HG02943 (cell line): ENCODE data around the gene CD70.
"Not testable (repeated sequence)": the region's sequence is repeated elsewhere in the genome, so short reads cannot be mapped to it uniquely, and the experiment has no call there.

ENCODE experiments used
- ATAC-seq: cut with Tn5 transposase; IDR thresholded peaks from one replicate; pipeline ENCODE4 v1.9.1; 2021; ENCODE audit warnings: mild to moderate bottlenecking, low read depth, moderate library complexity; ENCODE audit not compliant: unreplicated experiment

The CD70 gene

GRCh38 chr19:6598254-6598892 lies 7.4 kb upstream of the CD70 start:
- ATAC-seq, result not testable (repeated sequence)

GRCh38 chr19:6597471-6598253 lies 6.7 kb upstream of the CD70 start:
- ATAC-seq, result not testable (repeated sequence)

GRCh38 chr19:6596621-6597020 lies 5.7 kb upstream of the CD70 start:
- no peak for ATAC-seq

- no peak for ATAC-seq
These were observed 2.9 kb upstream of the CD70 start for GRCh38 chr19:6593651-6594416.

- ATAC-seq, result no peak
These were observed 608 bp downstream of the CD70 start for GRCh38 chr19:6590258-6590826.

GRCh38 chr19:6589711-6590257 lies 1.2 kb downstream of the CD70 start:
- no peak for ATAC-seq

GRCh38 chr19:6588508-6589345 lies 2.2 kb downstream of the CD70 start:
- no peak for ATAC-seq

GRCh38 chr19:6587998-6588507 lies 2.9 kb downstream of the CD70 start:
- ATAC-seq, result no peak

GRCh38 chr19:6587093-6587820 lies 3.7 kb downstream of the CD70 start:
- no peak for ATAC-seq

- no peak for ATAC-seq
These were observed 4.2 kb downstream of the CD70 start for GRCh38 chr19:6586726-6587092.

GRCh38 chr19:6586056-6586455 lies 4.9 kb downstream of the CD70 start:
- ATAC-seq, result no peak

- not testable (repeated sequence) for ATAC-seq
These were observed 8.2 kb downstream of the CD70 start for GRCh38 chr19:6582515-6583484.

- ATAC-seq, result no peak
These were observed 10.6 kb downstream of the CD70 start for GRCh38 chr19:6580313-6580712.

GRCh38 chr19:6579450-6580178 lies 11.3 kb downstream of the CD70 start:
- ATAC-seq, result no peak

- peak; percentile 73 for ATAC-seq
These were observed 13.3 kb downstream of the CD70 start for GRCh38 chr19:6577476-6578125.

GRCh38 chr19:6576869-6577475 lies 14.0 kb downstream of the CD70 start:
- ATAC-seq, result peak; percentile 4
